Transverse colon (tissue), 4 donors: ENCODE data around the gene TMEM59.

Experiments
- CTCF ChIP-seq, 5 experiments: fragments of 200-600 bp in 3 of 5; fragments of 450-650 bp in 2 of 5; sonication (generic) in 3 of 5; IDR thresholded peaks; 1 replicate in 2 of 5; 2 replicates in 3 of 5; pipeline ENCODE4 v1.5.1; 2016 to 2017; ENCODE audit warnings: antibody characterized with exemption in 5 of 5, inconsistent platforms in 3 of 5, mild to moderate bottlenecking in 2 of 5, moderate library complexity in 1 of 5
- POLR2AphosphoS5 ChIP-seq, 3 donors: sonication (generic); formaldehyde crosslinking; IDR thresholded peaks; one replicate each; pipeline ENCODE4 v1.6.1; 2016; ENCODE audit warnings: antibody characterized with exemption in 3 of 3

GRCh38 chr1:54095546-54096226 is 42.7 kb upstream of the TMEM59 start:
- TF ChIP-seq CTCF (IDR thresholded peaks at IDR 0.05) (no peak), POLR2AphosphoS5 (IDR thresholded peaks at IDR 0.05) (no peak)
